GOT3 (cell line): ENCODE results near the gene PLXNB3.
A peak's percentile ranks its signal among the peaks of the same experiment; 100 is the strongest.
"Not testable (repeated sequence)": the region's sequence is repeated elsewhere in the genome, so short reads cannot be mapped to it uniquely, and the experiment has no call there.

ENCODE experiments used
- DNase-seq: peaks from one replicate; lab custom pipeline; 2025; ENCODE audit warnings: mixed read lengths; lab: John Stamatoyannopoulos, UW

PLXNB3 gene

DNA sequence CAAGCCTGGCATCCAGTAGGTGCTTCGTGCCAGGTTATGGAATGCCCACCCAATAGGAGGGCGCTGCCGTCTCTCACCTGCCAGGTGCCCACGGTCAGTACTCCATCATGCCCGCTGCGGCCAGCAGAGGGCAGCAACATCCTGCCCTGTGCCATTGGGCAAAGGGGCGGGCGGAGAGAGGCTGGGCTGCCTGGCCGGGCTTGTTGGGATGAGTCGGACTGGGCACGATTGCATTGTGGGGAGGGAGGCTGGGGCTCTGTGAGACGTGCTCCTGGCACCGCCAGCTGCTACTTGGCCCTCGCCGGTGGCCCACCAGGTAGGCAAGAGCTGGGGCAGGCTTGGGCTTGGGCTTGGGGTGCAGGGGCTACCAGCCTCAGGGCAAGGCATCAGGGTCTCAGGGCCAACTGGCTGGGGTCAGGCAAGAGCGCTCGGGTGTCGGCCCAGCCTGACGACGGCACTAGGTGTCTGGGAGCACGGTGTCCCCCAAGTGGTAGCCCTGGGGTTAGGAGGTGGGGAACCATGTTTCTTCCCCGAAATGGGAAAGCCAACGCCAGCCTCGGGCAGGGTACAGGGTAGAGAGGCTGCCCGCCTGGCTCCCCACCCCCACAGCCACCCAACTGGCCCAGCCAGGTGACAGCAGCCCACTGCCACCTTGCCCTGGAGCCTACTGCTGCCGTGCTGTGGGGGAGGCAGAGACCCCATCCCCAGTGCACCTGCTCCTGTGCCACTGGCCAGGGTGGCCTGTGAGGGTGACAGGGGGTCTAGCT lies at the start of gene PLXNB3:
TSS of gene PLXNB3 (plus strand) at position 261 of the 767 bp plus-strand sequence. CDS start 1,287 bp downstream, outside the sequence.
- DNase-seq: peak; percentile 9

DNA sequence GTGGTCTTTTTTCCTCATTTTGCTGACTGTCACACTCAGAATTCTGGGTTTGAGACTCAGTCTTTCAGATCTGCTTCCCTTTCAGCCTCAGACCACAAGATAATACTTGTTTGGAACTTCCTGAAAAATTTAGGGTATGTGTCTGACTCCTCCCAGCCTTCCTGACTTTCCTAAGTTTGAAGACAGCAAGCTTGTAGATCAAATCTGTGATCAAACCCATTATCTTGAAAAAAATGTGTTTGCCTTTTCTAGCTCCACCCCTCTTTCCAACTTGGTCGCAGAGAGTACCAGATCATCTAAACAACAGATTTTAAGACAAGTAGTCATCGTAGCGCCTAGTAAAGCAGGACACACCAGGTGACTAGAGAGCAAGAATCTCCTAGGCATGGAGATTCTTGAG lies 49.8 kb upstream of the PLXNB3 start:
- DNase-seq: no peak

DNA sequence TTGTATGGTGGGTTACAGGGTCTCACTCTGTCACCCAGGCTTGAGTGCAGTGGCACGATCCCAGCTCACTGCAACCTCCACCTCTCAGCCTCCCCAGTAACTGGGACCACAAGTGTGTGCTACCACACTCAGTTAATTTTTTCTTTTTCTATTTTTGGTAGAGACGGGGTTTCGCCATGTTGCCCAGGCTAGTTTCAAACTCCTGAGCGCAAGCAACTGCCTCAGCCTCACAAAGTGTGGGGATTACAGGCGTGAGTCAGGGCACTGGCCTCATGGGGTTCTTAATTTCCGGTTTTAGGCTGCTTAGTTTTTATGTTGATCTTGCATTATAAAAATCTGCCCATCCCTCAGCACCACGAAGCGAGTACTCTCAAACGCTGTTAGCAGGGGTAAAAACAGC lies 46.6 kb upstream of the PLXNB3 start:
- DNase-seq: no peak

DNA sequence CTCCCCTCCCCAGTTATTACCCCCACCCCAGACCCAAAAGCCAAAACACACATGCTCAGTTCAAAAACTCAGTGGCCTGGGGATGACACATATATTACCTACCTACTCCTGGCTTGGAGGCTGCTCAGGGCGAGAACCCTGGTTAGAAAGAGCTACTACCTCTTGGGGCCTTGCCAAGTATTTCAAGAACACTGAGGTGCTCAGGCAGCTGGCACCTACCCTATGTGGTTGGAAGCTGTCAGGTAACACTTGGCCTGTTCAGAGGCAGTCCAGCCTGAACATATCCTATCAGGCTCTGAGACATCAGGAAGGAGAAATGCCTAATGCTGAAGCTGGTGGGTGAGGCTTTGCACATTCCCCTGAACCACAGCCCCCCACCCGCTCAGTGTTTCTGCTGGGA lies 44.8 kb upstream of the PLXNB3 start:
- no peak for DNase-seq

DNA sequence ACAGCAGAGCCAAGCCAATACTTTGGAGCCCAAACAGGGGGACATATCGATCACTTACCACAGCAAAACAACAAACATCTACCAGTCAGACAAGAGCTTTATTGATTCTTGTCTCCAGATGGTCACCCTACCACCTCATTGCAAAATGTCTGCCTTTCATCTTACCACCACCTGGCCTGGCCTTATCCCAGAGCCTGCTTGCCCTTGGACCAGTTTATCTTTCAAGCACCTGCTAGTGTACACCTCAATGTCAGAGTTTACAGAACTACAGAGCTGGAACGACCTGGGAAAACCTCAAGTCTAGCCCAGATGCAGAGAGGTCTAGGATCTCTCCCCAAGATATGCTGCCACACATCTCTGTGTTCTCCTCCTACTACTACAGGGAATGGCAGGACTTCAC lies 44.3 kb upstream of the PLXNB3 start:
- no peak for DNase-seq

DNA sequence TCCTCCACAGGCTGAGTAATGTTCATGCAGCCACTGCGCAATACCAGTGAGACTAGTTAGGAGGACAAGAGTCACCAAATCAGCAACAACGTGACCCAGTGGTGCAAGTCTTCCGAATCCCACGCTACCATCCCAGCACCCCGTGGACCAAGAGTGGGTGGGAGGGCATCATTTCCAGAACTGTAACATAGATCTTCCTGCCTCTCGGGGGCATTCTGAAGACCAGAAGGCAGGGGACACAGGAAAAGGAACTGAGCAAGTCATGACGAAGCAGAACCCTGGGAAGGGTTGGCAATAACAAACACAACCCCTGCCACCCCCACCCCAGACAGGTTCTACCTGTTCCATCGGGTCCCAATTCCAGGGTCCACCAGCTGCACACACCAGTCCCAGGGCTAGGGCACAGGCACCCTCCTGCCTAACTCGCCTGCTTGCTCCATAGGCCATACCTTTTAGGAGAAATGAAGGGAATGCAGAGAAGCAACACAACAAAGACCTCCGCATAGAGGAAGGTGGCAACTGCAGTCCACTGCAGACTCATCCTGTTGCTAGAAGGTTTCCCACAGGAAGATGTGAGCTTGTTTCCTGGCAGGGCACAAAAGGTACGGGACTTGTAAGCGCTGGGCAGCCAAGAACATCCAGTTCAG lies 41.2 kb upstream of the PLXNB3 start:
- no peak for DNase-seq

DNA sequence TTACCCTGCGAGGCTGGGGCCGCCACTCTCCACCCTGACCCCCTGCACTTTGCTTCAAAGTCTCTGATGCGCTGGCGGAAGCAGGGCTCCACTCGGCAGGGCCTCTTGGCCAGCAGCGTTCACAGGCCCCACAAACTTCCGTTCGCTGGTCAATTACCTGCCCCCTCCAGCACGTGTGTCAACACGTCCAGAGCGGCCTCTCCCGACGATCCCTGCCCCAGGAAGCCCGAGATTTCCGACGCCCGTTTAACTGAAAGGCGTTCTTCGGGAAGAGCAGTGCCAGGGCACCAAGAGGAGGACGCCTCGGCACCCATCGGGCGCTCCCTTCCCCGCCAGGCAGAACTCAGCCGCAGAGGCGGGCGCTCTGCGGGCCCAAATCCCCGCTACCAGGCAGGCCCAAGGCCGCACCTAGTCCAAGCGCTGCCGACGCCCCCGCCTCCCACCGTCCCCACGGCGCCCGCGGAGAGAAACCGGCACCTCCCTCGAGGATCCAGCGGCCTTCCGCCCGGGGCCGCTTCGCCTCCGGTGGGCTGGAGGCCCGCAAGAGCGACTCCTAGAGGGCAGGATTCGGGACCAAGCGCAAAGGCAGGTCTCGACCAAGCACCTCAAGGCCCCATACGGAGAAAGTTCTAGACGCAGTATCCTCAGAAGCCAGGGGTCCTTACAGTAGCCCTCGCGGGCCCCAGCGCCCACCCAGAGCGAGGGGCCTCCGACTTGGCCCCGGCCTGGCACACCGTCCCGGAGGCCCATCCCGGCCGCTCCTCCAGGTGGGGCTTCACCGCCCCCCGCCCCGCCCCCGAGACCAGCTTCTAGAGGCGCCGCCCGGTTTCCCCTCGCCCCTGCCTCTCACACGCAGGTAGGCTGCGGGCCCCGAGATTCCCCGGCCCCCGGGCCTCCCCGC lies 40.4 kb upstream of the PLXNB3 start:
- no peak for DNase-seq

DNA sequence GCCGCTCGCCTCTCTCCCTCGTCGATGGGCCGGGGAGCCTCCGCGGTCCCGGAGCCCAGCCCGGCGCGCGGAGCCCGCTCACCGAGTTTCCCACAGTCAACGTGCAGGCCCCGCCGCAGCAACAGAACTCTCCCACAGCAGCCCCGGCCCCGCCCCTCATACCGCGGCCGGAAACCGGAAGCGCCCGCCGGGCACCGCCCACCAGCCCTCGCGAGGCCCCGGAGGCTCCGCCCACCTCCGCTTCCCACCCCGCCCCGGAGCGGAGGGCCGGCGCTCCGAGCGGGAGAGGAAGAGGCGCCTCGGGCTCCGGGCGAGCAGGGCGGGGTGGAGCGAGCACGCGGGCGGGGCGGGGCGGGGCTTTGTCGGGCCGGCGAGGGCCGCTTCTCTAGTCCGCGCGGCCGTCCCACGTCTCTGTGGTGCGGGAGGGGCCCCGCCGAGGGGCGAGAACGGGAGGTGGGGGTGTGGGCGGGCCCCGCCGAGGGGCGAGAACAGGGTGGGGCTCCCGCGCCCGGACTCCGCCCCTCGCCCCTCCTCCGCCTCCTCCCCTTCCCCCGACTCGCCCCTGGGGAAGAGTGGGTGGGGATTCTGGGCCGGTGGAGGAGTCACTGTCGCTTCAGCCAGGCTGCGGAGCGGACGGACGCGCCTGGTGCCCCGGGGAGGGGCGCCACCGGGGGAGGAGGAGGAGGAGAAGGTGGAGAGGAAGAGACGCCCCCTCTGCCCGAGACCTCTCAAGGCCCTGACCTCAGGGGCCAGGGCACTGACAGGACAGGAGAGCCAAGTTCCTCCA lies 39.6 kb upstream of the PLXNB3 start, which contains the start of the genes ABCD1 and BCAP31:
TSS of gene ABCD1 (plus strand) at position 605 of the 787 bp plus-strand sequence. CDS start 411 bp downstream, outside the sequence.
TSS of gene BCAP31 (minus strand) at position 136 of the 787 bp plus-strand sequence. CDS start 1,143 bp downstream, outside the sequence.
- peak; percentile 72 for DNase-seq

DNA sequence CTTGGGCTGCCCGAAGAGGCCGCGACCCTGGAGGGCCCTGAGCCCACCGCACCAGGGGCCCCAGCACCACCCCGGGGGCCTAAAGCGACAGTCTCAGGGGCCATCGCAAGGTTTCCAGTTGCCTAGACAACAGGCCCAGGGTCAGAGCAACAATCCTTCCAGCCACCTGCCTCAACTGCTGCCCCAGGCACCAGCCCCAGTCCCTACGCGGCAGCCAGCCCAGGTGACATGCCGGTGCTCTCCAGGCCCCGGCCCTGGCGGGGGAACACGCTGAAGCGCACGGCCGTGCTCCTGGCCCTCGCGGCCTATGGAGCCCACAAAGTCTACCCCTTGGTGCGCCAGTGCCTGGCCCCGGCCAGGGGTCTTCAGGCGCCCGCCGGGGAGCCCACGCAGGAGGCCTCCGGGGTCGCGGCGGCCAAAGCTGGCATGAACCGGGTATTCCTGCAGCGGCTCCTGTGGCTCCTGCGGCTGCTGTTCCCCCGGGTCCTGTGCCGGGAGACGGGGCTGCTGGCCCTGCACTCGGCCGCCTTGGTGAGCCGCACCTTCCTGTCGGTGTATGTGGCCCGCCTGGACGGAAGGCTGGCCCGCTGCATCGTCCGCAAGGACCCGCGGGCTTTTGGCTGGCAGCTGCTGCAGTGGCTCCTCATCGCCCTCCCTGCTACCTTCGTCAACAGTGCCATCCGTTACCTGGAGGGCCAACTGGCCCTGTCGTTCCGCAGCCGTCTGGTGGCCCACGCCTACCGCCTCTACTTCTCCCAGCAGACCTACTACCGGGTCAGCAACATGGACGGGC lies 38.8 kb upstream of the PLXNB3 start:
- no peak for DNase-seq

DNA sequence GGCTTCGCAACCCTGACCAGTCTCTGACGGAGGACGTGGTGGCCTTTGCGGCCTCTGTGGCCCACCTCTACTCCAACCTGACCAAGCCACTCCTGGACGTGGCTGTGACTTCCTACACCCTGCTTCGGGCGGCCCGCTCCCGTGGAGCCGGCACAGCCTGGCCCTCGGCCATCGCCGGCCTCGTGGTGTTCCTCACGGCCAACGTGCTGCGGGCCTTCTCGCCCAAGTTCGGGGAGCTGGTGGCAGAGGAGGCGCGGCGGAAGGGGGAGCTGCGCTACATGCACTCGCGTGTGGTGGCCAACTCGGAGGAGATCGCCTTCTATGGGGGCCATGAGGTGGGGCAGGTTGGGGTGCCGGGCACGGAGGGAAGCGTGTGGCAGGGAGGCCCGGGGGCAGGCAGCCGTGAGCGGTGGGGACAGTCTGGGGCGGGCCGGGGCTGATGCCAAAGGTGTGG lies 38.2 kb upstream of the PLXNB3 start:
- DNase-seq: no peak

DNA sequence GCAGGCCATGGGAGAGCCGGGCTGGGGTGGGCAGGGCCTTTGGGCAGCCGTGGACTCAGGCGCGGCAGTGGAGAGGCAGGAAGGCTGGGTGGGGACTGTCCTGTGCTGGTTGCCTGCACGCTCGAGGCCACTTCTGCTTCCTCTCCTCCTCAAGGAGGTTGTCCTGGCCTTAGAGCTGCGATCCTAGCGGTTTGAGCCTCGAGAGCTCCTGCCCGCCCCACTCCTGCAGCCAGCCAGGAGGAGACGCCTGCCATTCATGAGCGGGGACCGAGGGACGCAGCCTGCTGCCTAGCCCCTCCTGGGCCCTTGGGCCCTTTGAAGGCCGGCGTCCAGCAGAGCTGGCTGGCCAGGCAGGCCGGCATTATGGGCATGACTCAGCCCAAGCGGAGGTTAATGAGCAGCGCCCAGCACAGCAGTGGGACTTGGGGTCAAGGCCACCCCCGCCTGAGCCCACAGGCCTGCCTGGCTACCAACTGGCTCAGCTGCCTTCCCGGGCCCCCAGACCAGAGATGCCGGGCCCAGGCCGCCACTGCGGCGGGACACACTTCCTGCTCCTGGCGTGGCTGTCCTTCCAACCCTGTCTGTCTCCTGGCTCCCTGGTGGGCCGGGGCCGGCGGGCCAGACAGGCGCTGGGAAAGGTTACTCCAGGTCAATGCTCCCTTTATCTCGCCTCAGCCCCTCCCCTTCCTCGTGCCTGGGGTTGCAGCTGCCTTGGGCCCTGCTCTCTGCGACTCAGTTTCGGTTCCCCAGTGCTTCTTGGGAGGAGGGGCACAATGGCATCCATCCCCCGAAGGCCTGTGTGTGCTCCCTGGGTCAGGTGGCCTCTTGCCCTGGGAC lies 37.5 kb upstream of the PLXNB3 start:
- peak; percentile 43 for DNase-seq

DNA sequence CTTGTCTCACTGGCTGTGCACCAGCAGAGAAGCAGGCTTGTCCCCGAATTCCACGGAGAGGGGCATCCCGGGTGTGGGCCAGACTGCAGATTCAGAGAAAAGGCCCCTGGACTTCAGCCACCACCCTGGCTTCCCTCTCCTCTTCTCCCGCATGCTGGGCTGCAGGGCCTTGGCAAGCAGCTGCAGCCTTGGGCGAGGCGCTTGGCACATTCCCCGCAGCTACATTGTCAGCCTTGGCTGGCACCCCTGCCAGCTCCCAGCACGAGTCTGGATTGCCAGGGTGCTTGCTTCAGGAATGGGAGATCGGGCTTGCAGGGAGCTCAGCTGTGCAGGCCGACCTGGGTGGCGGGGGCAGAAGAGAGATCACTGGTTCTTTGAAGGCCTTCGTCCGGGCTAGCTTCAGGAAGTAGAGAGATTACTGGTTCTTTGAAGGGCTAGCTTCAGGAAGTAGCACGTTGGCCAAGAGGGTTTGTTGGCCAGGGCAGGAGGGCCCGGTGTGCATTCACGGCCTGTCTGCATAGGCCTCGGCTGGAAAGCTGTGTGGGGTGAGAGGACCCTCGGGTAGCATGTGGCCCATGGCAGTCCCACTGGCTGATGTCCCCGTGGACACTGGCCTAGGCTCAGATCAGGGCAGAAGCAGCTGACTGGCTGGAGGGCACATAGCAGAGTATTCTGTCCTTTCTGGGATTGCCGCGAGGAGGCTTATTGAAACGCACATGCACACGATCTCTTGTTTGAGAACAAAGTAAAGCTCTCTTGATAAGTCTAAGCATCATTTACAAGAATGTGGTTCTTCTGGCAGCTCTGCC lies 36.7 kb upstream of the PLXNB3 start:
- no peak for DNase-seq

DNA sequence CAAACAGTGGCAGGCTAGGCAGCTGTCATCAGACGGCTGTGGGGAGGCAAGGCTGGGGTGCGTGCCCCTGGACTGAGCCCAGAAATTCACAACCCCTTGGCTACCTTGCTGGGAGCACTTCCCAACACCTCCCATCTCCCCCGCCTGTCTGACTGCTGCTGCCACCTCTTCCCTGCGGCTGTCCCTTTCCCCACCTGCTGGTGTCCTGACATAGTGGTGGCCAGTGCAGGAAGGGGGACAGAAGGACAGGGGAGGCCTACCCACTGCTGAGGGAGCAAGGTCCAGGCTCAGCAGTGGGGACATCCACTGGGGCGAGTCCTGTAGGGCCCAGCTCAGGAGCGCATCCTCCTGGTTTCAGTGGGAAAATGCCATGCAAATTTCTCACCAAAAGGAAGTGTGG lies 36.0 kb upstream of the PLXNB3 start:
- no peak for DNase-seq

DNA sequence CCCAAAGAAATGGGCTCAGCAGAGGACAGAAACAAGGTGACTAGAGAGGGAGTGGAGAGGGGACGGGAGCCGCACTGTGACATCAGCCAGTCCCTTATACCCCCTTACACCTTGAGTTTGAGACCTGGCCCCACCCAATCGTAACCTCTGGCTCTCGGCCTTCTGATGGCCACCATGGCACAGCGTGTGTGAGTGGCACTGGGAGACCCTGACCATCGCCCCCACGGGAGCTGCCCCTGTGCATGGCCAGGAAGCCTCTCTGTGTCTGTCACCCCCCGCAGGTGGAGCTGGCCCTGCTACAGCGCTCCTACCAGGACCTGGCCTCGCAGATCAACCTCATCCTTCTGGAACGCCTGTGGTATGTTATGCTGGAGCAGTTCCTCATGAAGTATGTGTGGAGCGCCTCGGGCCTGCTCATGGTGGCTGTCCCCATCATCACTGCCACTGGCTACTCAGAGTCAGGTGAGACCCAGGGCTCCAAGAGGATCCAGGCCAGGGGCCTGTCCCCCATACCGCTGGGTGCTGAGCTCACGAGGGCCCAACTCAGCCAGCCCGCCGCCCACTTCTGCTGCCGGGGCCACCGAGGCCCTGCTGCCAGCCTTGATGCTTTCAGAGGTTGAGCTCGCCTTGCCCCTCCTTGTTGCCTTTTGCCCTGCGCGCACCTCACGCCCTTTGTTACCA lies 35.0 kb upstream of the PLXNB3 start:
- no peak for DNase-seq

DNA sequence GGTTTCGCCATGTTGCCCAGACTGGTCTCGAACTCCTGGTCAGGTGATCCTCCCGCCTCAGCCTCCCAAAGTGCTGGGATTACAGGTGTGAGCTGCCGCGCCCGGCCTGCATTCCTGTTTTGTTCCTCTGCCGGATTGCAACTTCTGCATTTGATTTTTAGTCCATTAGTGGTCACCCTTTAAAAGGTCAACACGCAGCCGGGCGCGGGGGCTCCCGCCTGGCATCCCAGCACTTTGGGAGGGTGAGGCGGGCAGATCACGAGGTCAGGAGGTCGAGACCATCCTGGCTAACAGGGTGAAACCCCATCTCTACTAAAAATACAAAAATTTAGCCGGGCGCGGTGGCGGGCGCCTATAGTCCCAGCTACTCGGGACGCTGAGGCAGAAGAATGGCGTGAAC lies 33.9 kb upstream of the PLXNB3 start:
- not testable (repeated sequence) for DNase-seq

DNA sequence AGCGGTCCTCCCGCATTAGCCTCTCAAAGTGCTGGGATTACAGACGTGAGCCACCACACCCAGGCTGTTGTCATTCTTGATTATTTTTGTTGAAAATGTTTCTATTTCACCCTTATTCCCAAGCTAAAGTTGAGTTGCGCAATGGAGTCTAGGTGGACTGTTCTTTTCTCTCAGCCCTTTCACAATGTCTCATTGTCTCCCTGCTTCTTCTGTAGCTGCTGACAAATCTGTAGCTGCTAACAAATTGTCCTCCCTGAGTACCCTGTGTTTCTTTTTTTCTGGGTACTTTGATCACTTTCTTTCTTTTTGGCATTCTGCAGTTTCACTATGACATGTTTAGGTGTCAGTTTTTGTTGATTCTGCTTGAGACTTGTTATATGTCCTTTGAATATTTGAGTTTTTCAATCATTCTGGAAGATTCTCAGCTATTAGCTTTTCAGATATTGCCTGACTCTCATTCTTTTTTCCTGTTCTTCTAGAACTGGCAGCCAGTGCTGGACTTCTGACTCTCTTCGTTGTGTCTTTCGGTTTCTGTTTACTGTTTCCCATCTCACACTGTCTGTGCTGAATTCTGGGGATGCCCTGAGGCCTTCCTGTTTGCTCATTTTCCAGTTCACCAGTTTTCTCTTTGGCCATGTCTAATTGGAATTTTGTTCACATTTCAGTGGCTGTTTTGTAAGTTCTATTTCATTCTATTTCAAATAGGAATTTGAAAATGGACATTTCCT lies 32.8 kb upstream of the PLXNB3 start:
- no peak for DNase-seq

DNA sequence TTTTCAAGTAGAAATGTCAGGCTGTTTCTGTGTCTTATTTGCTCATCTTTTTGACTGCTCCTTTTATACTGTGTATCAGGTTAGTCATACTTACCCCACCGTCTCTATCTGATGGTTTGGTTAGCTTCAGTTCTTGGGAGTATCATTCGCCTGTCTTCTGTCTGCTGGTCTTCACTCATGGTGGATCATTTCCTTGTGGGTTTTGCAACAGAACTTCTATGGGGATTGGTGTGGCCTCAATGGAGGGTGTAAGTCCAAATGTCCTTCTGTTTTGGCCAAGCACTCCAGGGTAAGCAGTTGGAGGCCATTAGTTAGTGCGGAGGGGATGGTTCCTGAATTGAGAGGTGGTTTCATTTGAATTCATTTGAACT lies 32.2 kb upstream of the PLXNB3 start:
- no peak for DNase-seq

DNA sequence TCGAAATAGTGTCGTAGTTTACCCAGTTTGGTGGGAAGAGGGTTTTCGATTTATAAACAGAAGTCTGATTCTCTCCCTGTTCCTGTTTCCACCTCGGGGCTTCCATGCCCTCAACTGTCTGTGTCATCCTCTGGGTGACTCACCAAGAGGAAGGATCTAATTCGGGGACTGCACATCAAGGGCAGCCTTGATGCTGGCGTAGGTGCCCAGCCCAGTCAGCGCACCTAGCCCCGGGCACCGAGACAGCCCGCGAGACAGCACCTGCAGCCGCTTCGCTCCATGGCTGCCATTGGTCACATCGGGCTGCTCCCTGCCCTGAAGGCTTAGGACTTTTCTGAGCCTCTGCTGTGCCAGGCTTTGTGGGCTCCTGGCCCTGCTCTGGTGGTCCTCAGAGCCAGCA lies 31.6 kb upstream of the PLXNB3 start:
- no peak for DNase-seq
